DMS53 treated with DMSO at 0.1 percent for 48 hours (cell line): Measurements from ENCODE around the gene TSHZ3.

ENCODE experiments used
- DNase-seq: peaks from one replicate; lab custom pipeline; 2025; ENCODE audit not compliant: unreplicated experiment; lab: John Stamatoyannopoulos, UW

The TSHZ3 gene

DNA sequence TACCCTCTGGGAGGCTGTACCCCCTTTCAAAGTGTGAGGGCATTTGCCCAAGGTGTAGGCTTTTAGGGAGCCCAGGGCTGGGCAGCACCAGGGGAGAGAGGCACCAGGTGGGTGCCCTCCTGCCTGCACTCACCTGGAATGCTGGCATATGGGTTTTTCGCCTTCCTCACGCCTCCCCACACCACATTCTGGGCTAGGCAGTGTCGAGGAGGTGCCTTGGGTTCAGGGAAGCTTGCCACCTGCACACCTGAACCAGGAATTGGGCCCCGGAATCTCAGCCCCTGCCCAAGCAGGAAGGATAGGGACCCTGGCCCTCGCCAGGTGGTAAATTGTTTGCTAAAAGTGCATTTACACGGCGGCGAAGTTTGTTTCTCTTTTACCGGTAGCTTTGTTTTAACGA is 5.1 kb upstream of the TSHZ3 start:
- DNase-seq: no peak

DNA sequence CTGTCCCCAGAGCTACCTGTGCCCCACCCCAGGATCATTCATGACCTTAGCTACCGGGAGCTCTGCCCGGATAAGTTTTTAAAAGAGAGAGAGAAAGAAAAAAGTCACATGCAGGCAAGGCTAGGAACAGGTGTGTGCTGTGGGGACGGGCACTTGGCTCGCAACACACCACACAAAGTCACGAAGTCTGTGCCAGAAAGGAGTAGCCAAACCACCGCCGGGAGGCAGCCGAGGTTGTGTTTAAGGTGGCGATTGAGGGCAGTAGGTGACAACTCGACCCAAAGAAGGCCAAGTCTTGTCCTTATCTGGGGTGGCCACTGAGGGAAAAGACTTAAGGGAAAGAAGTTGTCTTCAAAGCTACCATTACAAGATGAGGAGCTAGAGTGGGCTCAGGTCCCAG is 4.6 kb upstream of the TSHZ3 start:
- no peak for DNase-seq

DNA sequence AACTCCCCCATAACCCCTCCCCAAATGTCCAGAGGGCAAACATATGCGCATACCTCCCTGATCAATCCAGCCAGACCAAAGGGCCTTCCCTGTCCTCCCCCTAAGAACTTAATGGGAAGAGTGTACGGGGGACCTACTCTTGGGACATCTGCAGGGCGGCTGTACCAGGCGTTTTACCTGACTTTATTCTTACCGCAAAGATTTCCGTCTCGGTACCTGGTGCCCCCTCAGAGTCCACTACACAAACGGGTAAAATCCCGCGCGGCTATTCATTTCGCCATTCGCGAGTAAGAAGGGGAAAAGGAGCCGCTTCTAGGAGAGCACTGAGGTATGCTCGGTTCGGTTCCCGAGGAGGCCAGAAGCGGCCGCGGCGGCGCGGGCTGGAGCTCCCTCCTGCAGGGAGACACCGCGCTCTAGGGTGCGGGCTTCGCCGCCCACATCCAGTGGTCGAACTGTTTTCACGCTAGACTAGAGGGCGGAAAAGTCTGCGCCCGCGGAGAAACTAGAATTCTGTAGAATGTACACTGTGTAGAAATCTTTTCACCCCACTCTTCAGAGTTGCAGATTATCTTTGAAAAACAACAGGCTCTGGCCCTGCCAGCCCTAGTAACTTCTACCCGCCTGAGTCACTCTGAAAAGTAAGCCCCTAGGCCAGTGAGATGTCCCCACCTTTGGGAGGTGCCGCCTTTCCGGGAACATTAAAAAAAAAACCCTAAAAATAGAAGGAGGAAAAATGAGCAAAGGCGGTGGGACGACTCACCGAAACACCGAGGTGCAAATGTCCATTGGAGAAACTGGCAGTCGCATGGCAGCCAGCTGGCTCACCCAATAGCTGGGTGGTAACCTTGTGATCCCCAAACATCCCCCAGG is 3.8 kb upstream of the TSHZ3 start:
- DNase-seq: no peak

DNA sequence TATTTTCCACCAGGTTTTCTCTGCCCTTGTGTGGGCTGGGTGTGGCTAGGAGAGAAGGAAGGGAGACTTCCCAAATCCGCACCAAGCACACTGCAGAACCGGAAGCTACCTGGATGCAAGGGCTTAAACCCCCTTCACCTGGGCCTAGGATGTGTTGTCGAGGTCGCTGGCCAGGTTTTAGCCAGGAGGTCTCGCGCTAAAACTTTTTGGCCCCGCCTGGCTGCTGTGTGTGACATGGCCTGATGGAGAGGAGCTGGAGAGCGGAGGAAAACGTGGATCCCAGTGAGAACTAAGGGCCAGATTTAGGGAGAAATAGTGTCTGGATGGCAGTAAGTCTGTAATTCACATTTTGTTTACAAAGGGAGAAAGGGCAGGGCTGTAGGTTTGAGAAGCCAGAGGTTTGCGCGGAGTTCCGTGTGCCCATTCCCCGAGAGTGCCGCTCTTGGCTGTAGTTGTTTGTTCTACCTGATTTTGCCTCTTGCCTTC is 3.1 kb upstream of the TSHZ3 start:
- no peak for DNase-seq

DNA sequence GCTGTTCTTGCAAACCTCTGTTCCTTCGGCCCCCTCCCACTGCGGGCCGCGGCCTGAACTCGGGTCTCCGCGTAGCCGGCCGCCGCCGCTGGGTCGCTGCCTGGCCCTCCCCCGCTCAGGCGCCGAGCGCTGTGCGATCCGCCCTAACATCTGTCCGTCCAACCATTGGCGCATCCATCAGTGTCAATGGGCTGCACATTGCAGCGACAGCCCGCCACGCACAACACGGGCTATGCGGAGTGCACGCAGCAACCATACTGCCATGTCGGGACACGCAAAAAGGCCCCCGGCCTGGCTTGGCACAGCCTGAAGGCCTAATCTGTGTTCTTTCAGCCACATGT is 2.6 kb upstream of the TSHZ3 start:
- DNase-seq: no peak

DNA sequence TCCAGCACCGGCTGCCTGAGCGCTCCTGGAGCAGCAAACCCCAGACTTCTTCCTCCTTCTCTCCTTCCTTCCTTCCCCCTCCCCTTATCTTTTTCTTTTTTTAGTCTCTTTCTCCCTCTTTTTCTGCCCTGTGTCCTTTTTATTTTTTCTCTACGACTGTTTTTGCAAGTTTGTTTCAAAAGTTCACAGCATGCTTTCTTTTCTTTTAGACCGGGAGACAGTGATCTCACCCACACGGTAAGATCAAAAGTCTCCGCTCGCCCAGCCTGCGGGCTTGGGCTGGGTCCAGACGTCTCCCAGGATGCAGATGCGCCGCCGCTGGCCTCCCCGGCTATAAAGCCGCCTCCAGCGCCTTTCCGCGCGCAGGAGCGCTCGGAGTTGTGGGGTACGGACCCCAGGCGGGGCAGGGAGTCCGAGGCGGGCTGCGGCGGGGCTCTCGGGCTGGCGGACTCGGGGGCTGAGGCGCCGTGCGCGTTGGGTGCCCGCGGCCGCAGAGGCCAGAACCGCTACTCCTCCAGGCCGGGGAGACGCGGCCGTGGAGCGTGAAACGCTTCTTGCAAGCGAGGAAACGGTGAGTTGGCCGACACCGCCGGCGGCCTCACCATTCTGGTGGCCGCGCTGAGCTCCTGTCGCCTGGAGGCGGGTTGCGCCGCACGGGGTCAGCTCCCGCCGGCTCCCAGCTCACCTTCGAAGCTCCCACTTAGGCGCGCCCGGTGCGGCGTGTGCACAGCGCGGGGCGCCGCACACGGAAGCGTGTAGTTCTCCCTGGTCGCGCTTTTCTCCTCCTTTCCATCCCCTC is 2.0 kb upstream of the TSHZ3 start:
- DNase-seq: no peak

DNA sequence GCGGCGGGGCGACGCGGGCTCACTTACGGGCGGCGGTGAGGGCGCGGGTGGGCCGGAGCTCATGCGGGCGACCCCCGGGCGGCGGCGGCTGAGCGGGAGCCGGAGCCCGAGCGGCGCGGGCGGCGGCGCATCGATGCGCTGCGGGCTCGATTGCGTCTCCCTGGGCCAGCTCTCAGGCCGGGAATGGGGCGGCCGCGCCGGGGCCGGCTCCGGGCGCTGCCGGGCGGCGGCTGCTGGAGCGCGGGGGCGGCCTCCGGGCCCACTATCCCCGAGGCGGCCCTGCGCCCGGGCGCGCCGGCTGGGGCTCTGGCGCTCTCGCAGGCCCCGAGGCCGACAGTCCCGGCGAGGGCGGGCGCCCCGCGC is 1.4 kb upstream of the TSHZ3 start:
- DNase-seq: no peak

DNA sequence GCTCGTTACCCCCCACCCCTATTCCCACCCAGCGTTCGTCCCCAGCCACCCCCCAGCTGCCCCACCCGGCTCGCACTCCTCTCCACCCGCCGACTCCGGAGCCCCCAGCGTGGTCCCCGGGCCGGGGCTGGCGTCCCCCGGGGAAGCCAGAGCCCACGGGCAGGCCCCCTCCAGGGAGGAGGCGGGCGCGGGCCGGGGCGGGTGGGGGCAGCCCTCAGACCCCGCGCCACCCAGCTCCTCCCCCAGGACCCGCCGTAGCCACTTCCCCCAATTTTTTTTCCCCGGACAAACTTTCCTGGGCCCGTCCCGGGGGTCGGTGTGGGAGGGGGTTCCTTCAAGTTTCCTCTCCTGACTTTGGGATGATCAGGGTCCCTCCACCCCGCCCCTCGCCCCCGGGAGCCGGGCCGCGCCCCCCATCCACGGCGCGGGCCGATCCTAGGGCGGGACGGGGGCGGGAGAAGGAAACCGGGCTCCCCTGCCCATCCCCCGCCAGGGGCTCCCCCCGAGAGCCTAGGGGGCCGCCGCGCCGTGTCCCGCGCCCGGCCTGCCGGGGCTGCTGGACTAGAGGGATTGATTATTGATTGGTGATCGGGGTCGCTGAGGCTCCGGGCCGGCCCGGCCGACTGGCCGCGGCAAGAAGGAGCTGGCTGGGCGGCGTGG is 927 bp upstream of the TSHZ3 start:
- DNase-seq: no peak

DNA sequence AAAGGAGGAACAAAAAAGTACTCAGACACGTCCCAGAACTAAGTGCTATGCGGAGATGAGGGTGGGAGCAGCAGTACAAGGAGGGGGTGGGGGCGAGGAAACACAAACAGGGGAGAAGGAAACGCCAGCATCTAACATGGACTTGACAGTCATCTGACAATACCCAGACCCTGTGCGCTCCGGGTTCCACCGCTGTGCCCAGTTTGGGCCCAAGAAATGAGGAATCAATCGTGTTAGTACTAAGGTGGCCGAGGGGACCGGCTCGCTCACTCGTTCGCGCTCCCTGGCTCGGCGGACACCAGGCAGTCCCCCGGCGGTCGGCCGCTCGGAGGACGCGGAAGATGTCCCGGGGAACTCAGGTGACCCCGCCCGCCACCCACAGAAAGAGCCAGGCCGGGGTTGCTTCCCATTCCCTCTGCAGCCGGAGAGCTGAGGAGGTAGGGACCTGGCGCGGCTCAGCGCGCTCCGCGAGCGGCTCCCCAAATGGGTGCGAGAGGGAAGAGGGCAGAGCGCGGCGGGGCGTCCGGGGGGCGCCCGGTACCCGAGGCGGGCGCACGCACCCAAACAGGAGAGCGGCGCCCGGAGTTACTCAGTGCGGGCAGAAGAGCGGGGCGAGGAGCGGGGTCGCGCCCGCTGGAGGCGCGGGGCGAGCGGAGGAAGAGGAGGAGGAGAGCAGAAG is 616 bp downstream of the TSHZ3 start:
- no peak for DNase-seq

DNA sequence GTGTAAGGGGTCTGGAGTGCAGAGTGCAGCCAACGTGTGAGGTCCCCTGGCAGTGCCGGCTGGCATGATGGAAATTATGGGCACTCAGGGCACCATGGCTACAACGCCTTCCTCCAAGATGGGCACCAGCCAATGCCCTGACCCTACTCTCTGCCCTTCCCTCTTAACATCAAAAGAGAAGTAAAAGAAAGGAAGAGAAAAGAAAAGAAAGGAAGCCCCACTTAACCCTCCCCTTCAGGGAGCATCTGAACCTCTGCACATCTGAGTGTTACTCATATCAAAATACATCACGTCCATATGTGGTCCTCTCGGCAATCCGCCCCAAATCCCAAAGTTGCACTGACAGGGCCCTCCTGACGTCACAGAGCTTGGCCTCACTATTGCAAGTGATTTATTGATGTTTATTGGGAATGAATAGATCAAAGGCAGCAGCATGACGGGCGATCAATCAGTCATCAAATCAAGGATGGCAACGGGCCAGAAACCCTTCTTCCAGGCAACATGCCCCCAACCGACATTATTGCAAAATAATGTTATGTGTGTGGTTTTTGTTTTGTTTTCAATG is 1.3 kb downstream of the TSHZ3 start:
- no peak for DNase-seq

DNA sequence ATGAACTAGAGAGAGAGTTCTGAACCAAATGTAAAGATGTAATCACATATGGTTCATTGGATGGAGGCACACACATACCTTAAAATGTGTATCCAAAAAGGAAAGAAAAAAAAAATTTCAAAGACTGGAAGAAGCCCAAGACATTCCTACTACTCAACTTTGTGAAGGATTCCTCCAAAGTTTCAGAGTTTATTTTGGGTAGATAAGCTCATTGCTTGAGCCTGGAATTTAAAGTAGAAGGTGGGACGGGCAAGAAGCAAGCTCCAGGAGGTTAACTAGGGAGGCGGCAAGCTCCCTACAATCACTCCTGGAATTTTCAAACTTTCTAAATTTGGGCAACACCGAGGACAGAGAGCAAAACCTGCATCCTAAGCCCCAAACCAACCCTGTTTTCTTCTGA is 1.9 kb downstream of the TSHZ3 start:
- no peak for DNase-seq

DNA sequence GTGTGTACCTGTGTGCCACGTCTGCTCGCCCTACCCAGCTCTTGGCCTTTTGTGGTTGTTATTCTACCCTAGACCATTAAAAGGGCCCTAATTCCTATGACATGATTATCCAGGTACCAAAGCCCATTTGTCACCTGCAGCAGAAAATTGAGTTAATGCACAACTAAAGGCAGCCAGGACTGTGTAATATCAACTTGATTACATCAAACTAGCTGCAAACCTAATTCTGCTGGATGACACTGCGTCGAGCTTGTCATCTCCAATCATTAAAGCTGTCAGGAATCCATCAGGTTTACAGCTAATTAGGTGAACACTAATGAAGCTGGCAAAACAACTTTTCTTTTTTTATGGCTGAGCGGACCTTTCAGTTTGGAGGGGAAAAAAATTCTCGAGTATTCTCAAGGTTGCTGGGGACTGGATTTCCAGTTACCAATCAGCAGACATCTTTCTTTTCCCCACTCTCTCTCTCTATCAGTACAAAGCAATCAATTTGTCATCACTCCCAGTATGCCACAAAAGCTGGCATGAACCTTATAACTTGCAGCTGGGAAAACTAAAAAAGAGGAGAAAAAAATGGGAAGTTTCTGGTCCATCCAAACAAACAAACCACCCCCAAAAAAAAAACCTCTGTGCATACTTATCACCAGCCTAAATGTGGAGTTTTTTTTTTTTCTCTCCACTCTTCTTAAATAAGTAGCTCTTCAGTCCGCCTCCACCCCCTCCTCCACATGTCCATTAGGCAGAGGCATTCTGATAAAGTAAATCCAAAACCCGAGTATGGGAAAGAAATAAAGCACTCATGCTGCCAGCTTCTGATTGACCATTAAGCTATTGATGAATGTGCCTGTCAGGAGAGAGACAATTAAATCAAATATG is 2.8 kb downstream of the TSHZ3 start:
- DNase-seq: no peak

DNA sequence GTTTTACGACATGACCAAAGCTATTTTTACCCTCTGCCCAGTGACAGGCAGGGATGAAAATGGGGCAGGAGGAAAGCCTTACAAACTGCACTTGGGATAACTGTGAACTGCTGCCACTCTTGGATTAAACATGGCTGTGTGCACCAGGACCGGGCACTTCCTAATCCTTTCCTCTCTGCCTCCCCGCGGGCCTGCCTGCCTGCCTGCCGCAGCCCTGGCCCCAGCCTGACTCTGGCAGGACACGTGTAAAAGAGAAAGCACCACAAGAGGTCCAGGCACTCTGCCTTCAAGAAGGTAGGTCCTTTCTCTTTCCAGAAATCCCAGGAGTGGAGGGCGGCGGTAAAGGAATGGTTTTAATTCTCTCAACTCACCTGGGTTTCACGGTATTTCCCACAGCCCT is 4.8 kb downstream of the TSHZ3 start:
- no peak for DNase-seq

DNA sequence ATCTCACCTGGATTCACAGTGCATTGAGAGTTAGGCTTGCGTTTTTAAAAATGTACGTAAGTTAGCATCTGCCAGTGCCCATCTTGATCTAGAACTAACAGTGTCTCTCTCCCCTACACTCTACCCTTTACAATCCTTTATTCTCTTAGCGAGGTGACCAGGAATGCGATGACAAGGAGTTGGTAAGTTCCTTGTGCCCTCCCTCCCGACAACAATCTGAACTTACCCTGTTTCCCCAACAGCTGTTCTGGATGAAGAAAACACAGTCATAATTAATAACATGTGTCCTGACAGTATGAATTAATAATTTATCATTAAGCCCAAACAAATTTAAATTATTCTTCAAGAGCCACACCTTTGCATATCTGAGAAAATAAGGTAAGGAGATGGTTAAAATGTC is 6.3 kb downstream of the TSHZ3 start:
- DNase-seq: no peak

DNA sequence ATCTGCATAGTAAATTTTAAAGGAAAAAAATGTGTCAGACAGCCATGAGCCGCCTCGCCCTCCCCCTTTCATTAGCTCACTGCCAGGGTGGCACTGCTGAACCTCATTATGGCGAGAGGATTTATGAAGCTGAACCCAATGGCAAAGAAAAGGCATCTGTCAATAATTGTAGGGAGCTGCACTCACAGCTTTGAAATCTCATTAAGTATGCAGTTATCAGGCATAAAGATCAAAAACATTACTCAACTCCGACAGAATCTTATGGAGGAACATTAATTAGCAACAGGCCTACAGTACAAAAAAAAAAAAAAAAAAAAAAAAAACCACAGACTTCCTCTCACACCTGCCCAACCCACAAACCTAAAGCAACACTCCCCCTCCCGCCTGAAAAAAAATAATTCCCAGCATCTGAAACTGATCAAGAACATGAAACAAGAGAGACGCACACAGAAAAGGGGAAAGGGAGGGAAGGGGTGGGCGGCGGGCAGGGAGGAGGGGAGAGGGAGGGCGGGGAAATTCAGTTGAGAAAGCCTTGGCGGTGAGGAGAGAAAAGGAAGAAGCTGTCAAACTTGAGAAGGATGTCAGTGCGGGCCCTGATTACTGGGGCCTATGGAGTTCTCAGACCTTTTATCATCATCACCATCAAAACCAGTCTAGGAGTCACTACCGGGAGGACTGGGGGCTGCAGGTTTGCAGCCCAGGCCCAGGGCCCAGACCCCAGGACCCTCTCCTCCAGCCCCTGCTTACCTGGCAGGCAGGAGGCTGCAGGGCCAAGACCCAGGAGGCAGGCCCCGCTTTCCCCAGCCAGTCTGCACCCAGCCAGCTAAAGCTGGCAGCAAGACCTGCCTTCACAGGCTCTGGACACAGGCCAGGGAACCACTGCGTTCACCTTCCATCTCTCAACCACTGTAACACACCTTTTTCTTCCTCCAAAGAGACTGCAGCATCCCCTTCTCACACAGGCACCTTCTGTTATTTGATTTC is 8.9 kb downstream of the TSHZ3 start:
- no peak for DNase-seq

DNA sequence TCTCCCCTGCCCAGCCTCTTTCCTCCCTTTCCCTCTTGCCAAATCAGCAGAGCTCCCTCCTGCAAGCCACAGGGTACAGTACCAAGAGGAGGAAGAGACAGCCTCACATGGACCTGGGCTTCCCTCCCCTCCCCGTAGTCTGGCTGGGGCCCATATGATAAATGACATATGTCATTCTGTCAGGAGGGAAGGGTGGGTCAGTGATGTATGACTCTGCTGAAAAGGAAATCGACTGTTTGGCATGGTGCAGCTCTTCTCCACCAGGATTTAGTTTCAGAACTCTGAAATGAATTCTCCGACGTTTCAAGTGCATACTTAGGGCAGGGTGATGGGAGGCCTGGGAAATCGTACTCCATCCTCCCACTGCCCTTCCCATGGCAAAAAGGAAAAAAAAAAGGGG is 9.8 kb downstream of the TSHZ3 start:
- DNase-seq: no peak

DNA sequence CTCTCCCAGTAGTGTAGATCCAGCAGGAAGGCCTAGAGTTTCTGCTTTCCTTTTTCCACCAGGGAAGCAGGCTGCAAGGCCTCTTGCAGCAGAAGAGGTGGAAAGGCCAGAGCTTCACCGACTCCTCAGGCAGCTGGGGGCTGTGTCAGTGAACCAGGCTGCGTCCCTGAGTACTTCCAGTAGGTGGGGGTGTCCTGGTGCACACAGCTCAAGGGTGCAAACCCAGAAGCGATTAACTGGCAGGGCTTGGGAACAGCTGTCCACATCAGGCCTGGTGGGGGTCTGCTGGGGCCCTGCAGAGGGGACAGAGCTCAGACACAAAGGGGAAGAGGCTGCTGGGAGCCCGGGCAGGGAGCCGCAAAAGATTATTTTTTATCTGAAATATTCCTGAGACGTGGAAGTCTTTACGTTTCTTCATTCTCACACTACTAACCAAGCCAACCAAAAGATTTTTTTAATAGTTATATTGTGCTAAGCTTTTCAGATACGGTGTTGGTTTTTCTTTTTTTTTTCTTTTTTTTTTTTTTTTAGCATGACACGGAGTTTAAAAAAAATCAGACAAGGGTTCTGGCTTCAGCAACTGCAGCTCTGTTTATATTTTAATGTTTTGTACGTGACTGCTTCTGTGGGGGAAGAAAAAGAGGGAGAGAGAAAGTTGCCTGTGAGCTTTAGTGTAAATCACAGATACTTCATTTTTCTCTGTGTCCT is 11.0 kb downstream of the TSHZ3 start:
- DNase-seq: no peak
